ENCODE data around the gene PIGQ. TPM values are rescaled to one million over a fixed set of nuclear protein-coding genes. Genes with fewer than 3 reads are reported as not detected.

The PIGQ gene
- total and polyA plus RNA-seq, 2 of the 13 experiments (the other 11 are each of a cell fraction or from before 2014, with no cell fraction given) = 7.7 to 19.7 TPM

DNA sequence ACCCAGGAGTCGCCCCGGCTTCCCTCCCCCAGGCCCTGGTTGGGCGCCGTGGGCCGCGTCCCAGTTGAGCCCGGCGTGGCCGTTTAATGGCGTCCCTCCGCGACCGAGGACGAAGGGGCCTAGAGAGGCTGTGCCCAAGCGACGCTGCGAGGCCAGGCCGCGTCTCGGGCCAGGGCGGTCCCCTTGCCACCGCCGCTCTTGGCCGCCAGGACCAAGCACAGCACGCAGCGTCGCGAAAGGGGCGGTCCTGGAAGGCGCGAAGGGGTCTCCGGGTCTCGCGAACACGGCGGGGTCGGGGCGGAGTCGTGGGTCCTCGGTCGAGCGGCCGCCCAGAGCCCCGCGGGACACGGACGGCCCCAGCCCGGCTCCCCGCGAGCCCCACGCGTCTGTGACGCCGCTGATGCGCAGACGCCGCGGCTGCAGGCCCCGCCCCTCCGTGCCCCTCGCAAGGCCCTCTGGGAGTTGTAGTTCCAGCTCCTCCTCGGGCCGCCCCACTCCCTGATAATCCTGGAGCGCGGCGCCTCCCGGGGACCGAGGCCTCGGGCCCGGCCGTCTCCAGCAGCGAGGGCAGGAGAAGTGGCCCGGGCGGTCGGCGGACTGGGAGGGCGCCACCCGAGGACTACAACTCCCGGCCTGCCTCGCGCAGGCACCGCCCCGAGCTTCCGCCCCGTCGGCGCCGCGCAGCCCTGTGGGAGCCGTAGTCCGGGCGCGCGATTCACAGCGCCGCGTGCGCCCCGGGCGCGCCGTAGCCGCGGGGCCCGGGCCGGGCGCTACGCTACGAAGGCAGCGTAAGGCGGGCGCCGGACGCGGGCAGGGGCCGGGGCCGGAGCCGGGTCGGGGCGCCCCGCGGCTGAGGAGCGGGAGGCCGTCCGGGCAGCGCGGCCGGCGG, 42.5 kb upstream of the PIGQ start, which contains the start of gene CAPN15 (continued):
- TF ChIP-seq, protein P1, sequence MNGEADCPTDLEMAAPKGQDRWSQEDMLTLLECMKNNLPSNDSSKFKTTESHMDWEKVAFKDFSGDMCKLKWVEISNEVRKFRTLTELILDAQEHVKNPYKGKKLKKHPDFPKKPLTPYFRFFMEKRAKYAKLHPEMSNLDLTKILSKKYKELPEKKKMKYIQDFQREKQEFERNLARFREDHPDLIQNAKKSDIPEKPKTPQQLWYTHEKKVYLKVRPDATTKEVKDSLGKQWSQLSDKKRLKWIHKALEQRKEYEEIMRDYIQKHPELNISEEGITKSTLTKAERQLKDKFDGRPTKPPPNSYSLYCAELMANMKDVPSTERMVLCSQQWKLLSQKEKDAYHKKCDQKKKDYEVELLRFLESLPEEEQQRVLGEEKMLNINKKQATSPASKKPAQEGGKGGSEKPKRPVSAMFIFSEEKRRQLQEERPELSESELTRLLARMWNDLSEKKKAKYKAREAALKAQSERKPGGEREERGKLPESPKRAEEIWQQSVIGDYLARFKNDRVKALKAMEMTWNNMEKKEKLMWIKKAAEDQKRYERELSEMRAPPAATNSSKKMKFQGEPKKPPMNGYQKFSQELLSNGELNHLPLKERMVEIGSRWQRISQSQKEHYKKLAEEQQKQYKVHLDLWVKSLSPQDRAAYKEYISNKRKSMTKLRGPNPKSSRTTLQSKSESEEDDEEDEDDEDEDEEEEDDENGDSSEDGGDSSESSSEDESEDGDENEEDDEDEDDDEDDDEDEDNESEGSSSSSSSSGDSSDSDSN (CRISPR knock-in tag; IDR thresholded peaks at IDR 0.05) = peak; percentile 96
- TF ChIP-seq ZNF543 (CRISPR knock-in tag; IDR thresholded peaks at IDR 0.05) (0 out of 2 replicates have a peak, but pooled peaks have one; percentile 18), ZNF775 (CRISPR knock-in tag; IDR thresholded peaks at IDR 0.05; ENCODE audit: borderline replicate concordance) (no peak), SP1 (IDR thresholded peaks at IDR 0.05) (no peak), SP1 (CRISPR knock-in tag; IDR thresholded peaks at IDR 0.05) (peak; percentile 88), ZNF33A (CRISPR knock-in tag; IDR thresholded peaks at IDR 0.05; ENCODE audit: borderline replicate concordance) (no peak), NCOA1 (CRISPR knock-in tag; IDR thresholded peaks at IDR 0.05) (no peak; the same call in 1 of the 2 replicates), ZNF367 (CRISPR knock-in tag; IDR thresholded peaks at IDR 0.05; ENCODE audit: borderline replicate concordance) (no peak; the same call in 1 of the 2 replicates)
- TF ChIP-seq, protein P2, sequence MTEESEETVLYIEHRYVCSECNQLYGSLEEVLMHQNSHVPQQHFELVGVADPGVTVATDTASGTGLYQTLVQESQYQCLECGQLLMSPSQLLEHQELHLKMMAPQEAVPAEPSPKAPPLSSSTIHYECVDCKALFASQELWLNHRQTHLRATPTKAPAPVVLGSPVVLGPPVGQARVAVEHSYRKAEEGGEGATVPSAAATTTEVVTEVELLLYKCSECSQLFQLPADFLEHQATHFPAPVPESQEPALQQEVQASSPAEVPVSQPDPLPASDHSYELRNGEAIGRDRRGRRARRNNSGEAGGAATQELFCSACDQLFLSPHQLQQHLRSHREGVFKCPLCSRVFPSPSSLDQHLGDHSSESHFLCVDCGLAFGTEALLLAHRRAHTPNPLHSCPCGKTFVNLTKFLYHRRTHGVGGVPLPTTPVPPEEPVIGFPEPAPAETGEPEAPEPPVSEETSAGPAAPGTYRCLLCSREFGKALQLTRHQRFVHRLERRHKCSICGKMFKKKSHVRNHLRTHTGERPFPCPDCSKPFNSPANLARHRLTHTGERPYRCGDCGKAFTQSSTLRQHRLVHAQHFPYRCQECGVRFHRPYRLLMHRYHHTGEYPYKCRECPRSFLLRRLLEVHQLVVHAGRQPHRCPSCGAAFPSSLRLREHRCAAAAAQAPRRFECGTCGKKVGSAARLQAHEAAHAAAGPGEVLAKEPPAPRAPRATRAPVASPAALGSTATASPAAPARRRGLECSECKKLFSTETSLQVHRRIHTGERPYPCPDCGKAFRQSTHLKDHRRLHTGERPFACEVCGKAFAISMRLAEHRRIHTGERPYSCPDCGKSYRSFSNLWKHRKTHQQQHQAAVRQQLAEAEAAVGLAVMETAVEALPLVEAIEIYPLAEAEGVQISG (CRISPR knock-in tag; IDR thresholded peaks at IDR 0.05) = peak; percentile 87
- TF ChIP-seq, protein P3, sequence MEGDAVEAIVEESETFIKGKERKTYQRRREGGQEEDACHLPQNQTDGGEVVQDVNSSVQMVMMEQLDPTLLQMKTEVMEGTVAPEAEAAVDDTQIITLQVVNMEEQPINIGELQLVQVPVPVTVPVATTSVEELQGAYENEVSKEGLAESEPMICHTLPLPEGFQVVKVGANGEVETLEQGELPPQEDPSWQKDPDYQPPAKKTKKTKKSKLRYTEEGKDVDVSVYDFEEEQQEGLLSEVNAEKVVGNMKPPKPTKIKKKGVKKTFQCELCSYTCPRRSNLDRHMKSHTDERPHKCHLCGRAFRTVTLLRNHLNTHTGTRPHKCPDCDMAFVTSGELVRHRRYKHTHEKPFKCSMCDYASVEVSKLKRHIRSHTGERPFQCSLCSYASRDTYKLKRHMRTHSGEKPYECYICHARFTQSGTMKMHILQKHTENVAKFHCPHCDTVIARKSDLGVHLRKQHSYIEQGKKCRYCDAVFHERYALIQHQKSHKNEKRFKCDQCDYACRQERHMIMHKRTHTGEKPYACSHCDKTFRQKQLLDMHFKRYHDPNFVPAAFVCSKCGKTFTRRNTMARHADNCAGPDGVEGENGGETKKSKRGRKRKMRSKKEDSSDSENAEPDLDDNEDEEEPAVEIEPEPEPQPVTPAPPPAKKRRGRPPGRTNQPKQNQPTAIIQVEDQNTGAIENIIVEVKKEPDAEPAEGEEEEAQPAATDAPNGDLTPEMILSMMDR (CRISPR knock-in tag; IDR thresholded peaks at IDR 0.05) = 0 out of 2 replicates have a peak, but pooled peaks have one; percentile 12
- TF ChIP-seq, protein P4, sequence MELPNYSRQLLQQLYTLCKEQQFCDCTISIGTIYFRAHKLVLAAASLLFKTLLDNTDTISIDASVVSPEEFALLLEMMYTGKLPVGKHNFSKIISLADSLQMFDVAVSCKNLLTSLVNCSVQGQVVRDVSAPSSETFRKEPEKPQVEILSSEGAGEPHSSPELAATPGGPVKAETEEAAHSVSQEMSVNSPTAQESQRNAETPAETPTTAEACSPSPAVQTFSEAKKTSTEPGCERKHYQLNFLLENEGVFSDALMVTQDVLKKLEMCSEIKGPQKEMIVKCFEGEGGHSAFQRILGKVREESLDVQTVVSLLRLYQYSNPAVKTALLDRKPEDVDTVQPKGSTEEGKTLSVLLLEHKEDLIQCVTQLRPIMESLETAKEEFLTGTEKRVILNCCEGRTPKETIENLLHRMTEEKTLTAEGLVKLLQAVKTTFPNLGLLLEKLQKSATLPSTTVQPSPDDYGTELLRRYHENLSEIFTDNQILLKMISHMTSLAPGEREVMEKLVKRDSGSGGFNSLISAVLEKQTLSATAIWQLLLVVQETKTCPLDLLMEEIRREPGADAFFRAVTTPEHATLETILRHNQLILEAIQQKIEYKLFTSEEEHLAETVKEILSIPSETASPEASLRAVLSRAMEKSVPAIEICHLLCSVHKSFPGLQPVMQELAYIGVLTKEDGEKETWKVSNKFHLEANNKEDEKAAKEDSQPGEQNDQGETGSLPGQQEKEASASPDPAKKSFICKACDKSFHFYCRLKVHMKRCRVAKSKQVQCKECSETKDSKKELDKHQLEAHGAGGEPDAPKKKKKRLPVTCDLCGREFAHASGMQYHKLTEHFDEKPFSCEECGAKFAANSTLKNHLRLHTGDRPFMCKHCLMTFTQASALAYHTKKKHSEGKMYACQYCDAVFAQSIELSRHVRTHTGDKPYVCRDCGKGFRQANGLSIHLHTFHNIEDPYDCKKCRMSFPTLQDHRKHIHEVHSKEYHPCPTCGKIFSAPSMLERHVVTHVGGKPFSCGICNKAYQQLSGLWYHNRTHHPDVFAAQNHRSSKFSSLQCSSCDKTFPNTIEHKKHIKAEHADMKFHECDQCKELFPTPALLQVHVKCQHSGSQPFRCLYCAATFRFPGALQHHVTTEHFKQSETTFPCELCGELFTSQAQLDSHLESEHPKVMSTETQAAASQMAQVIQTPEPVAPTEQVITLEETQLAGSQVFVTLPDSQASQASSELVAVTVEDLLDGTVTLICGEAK (IDR thresholded peaks at IDR 0.05) = no peak
- TF ChIP-seq, protein P4 (CRISPR knock-in tag; IDR thresholded peaks at IDR 0.05) = peak; percentile 44; the same call in 1 of the 2 replicates

Data from HepG2 (cell line).